HEK293T (cell line): ENCODE results near the gene DCAF12.

Source experiments
- CTCF ChIA-PET: fragments of 350-600 bp; formaldehyde crosslinking; extraction: SDS; loops from one replicate; lab custom pipeline; 2021; ENCODE audit warnings: antibody characterized with exemption, inconsistent platforms; lab: Yijun Ruan, JAX
- POLR2A ChIA-PET: fragments of 350-600 bp; formaldehyde crosslinking; extraction: SDS; loops from one replicate; lab custom pipeline; 2020; ENCODE audit warnings: antibody characterized with exemption, inconsistent platforms; lab: Yijun Ruan, JAX
- DNase-seq: peaks from one replicate; pipeline ENCODE4 v3.0.0; 2012; ENCODE audit warnings: mixed read lengths; ENCODE audit errors: extremely low spot score
- ARNT ChIP-seq: fragments of 450-650 bp; IDR thresholded peaks from 2 replicates; pipeline ENCODE4 v1.6.1; 2017; ENCODE audit warnings: mild to moderate bottlenecking
- BHLHE40 ChIP-seq: fragments of 450-650 bp; IDR thresholded peaks from 2 replicates; pipeline ENCODE4 v1.6.1; 2016; ENCODE audit warnings: mild to moderate bottlenecking, moderate library complexity, borderline replicate concordance
- CTBP1 ChIP-seq: fragments of 450-650 bp; IDR thresholded peaks from 2 replicates; pipeline ENCODE4 v1.6.1; 2016; ENCODE audit warnings: borderline replicate concordance
- ELF4 ChIP-seq: fragments of 450-650 bp; IDR thresholded peaks from 2 replicates; pipeline ENCODE4 v1.6.1; 2017; ENCODE audit warnings: antibody characterized with exemption
- FOXA1 ChIP-seq: fragments of 450-650 bp; IDR thresholded peaks from 2 replicates; pipeline ENCODE4 v1.6.1; 2016; ENCODE audit warnings: mild to moderate bottlenecking
- FOXK2 ChIP-seq: fragments of 450-650 bp; IDR thresholded peaks from 2 replicates; pipeline ENCODE4 v1.6.1; 2016; ENCODE audit warnings: mild to moderate bottlenecking
- FOXM1 ChIP-seq: fragments of 450-650 bp; IDR thresholded peaks from 2 replicates; pipeline ENCODE4 v1.6.1; 2017; ENCODE audit warnings: mild to moderate bottlenecking, borderline replicate concordance
- HDGF ChIP-seq: fragments of 450-650 bp; IDR thresholded peaks from 2 replicates; pipeline ENCODE4 v1.6.1; 2017; ENCODE audit warnings: antibody characterized with exemption, borderline replicate concordance
- L3MBTL2 ChIP-seq: fragments of 450-650 bp; conservative IDR thresholded peaks from 2 replicates; pipeline ENCODE4 v1.6.1; 2016; ENCODE audit warnings: mild to moderate bottlenecking
- LEF1 ChIP-seq: fragments of 450-650 bp; IDR thresholded peaks from 2 replicates; pipeline ENCODE4 v1.6.1; 2017; ENCODE audit warnings: mild to moderate bottlenecking, borderline replicate concordance
- NFRKB ChIP-seq: fragments of 450-650 bp; IDR thresholded peaks from 2 replicates; pipeline ENCODE4 v1.6.1; 2016; ENCODE audit warnings: mild to moderate bottlenecking, moderate library complexity
- PKNOX1 ChIP-seq: fragments of 450-650 bp; IDR thresholded peaks from 2 replicates; pipeline ENCODE4 v1.6.1; 2016
- SP1 ChIP-seq: fragments of 450-650 bp; IDR thresholded peaks from 2 replicates; pipeline ENCODE4 v1.6.1; 2017
- SUZ12 ChIP-seq: fragments of 450-650 bp; IDR thresholded peaks from 2 replicates; pipeline ENCODE4 v1.6.1; 2016; ENCODE audit warnings: mild to moderate bottlenecking
- TARDBP ChIP-seq: fragments of 450-650 bp; IDR thresholded peaks from 2 replicates; pipeline ENCODE4 v1.6.1; 2016
- ZNF384 ChIP-seq: fragments of 450-650 bp; IDR thresholded peaks from 2 replicates; pipeline ENCODE4 v1.6.1; 2016

The DCAF12 gene

DNA sequence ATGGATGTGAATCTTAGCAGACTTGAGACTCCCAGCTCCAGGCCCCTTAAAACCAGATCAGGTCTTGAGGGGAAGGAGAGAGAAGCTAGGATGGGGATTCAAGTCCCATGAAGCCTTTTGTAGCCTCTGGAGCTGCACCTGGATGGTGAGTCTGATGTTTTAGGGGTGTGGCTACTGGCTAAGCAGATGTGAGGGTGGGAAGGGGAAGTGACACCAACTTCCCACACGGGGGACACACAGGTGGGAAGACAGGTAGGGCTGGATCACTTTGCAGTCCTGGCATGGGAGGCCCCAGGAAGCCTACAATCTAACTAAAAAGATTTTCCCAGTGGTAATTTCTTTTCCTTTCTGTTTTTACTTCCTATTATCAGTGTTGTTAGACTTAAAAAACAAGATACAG, 39.1 kb downstream of the DCAF12 start:
- POLR2A ChIA-PET, result no interaction called here

DNA sequence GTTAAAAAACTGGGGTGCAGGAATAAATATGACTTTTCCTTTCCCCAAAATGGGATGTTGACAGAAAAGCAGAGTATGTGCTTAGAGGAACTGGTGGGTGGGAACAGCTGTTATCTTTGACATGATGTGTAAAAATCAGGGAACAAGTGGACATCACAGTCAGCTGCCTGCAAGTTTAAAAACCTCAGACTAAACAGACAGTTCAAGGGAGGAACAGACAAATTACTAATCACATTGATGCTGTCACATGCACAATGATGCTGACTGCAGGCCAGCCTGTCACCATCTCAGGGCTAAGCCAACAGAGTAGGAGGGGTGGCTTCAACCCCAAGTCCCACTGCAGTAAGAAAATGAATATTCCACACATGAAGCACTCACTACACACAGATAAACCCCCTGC, 39.6 kb downstream of the DCAF12 start:
- ChIA-PET POLR2A (no interaction called here), CTCF (no interaction called here)
- DNase-seq, result no peak
- TF ChIP-seq LEF1 (no peak), PKNOX1 (no peak), FOXK2 (no peak), NFRKB (no peak), CTBP1 (no peak), FOXA1 (no peak), FOXM1 (no peak)

More for the DNA sequence above, 39.1 kb downstream of the DCAF12 start:
- DNase-seq, result no peak
- no peak for TF ChIP-seq BHLHE40
- TF ChIP-seq ARNT, result no peak
- TF ChIP-seq ZNF384, result no peak
- TF ChIP-seq PKNOX1, result no peak
- TF ChIP-seq ELF4, result no peak
- no peak for TF ChIP-seq FOXM1
- TF ChIP-seq FOXA1, result no peak
- no peak for TF ChIP-seq SUZ12
- no peak for TF ChIP-seq TARDBP
- no peak for TF ChIP-seq LEF1
- TF ChIP-seq NFRKB, result no peak
- no peak for TF ChIP-seq FOXK2
- no peak for TF ChIP-seq CTBP1
- no peak for TF ChIP-seq SP1
- no peak for TF ChIP-seq HDGF
- no peak for TF ChIP-seq L3MBTL2
- CTCF ChIA-PET, result no interaction called here

GRCh38 chr9:34085581-34086500, 40.7 kb downstream of the DCAF12 start:
- TF ChIP-seq NFRKB (no peak), SUZ12 (no peak), HDGF (no peak), ZNF384 (no peak), ELF4 (no peak), SP1 (no peak)
- no peak for DNase-seq
- CTCF ChIA-PET, result no interaction called here
- POLR2A ChIA-PET, result no interaction called here

- no peak for DNase-seq
- no peak for TF ChIP-seq ARNT
- TF ChIP-seq SP1, result no peak
- TF ChIP-seq CTBP1, result no peak
- TF ChIP-seq FOXK2, result no peak
- TF ChIP-seq L3MBTL2, result no peak
- TF ChIP-seq FOXM1, result no peak
- no peak for TF ChIP-seq LEF1
- TF ChIP-seq PKNOX1, result no peak
- TF ChIP-seq FOXA1, result no peak
- TF ChIP-seq ZNF384, result no peak
- TF ChIP-seq ELF4, result no peak
- no peak for TF ChIP-seq HDGF
- TF ChIP-seq BHLHE40, result no peak
- no peak for TF ChIP-seq NFRKB
- TF ChIP-seq SUZ12, result no peak
- TF ChIP-seq TARDBP, result no peak
- ChIA-PET POLR2A (no interaction called here), CTCF (interaction anchor here (0.5 kb wide), 1 partner anchor 35 kb away, joined by 5 read pairs; no protein-coding TSS in a partner anchor)
Observed at GRCh38 chr9:34084562-34084961, 41.9 kb downstream of the DCAF12 start.

DNA sequence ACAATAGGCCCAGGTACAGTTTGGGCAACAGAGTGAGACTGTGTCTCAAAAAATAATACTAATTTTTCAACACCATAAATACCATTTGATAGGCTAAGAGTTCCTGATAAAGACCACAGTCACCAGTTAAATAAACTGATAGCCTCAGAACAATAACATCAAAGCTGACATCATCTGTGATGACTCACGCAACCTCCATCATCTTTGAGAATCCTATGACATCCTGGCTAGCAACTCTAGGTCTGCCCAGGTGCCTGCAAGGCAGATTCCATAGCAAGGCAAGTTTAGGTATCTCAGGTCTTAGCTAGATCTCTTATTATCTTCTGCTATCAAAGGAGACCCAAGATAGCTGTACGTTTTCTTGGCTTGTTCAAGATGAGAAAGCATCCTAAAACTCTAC, 47.3 kb downstream of the DCAF12 start:
- ChIA-PET POLR2A (no interaction called here), CTCF (no interaction called here)
- no peak for DNase-seq
- no peak for TF ChIP-seq L3MBTL2
- no peak for TF ChIP-seq FOXA1
- no peak for TF ChIP-seq SUZ12
- no peak for TF ChIP-seq PKNOX1
- TF ChIP-seq ELF4, result no peak
- no peak for TF ChIP-seq BHLHE40
- no peak for TF ChIP-seq SP1
- TF ChIP-seq ARNT, result no peak
- no peak for TF ChIP-seq CTBP1
- TF ChIP-seq HDGF, result no peak
- no peak for TF ChIP-seq FOXM1
- TF ChIP-seq FOXK2, result no peak
